Activated T-helper 2 cell treated with anti-CD3 and anti-CD28 coated beads, Interferon-gamma antibody, Interleukin-2, Interleukin-4, amounts not matched to agents 10 μg/mL and 5 μg/mL and 100 μg/mL, durations not matched to agents 14 hours and 24 hours and 36 hours (primary cell): ENCODE measurements around the gene KCMF1. TPM values are rescaled to one million over a fixed set of nuclear protein-coding genes. Genes with fewer than 3 reads are reported as not detected.

Experiments
- DNase-seq: peaks from one replicate; pipeline ENCODE4 v3.0.0; 2021; ENCODE audit warnings: low spot score
- H3K27ac Mint-ChIP-seq: one replicate; pipeline ENCODE4 v1.8.0; 2021; ENCODE audit warnings: mixed read lengths
- H3K27me3 Mint-ChIP-seq: one replicate; pipeline ENCODE4 v1.8.0; 2021; ENCODE audit warnings: low read depth, mixed read lengths
- H3K36me3 Mint-ChIP-seq: one replicate; pipeline ENCODE4 v1.8.0; 2021; ENCODE audit warnings: low read depth, mixed read lengths
- H3K4me1 Mint-ChIP-seq: one replicate; pipeline ENCODE4 v1.8.0; 2021; ENCODE audit warnings: low read depth, mixed read lengths
- H3K4me3 Mint-ChIP-seq: one replicate; pipeline ENCODE4 v1.8.0; 2021; ENCODE audit warnings: low read depth, mild to moderate bottlenecking, moderate library complexity, mixed read lengths
- H3K9me3 Mint-ChIP-seq: one replicate; pipeline ENCODE4 v1.8.0; 2021; ENCODE audit warnings: mixed read lengths
- intact Hi-C: fragments of 100-400 bp; cut with micrococcal nuclease; formaldehyde crosslinking; loops from one replicate; pipeline ENCODE4 v1.15.1; 2023
- total RNA-seq: library from RNA; stranded (reverse); gene quantifications from 2 replicates; pipeline ENCODE4 v1.2.3, GENCODE V29; 2022

The KCMF1 gene
- total RNA-seq, 1 donor from 2014 or later = 82.6 TPM

DNA sequence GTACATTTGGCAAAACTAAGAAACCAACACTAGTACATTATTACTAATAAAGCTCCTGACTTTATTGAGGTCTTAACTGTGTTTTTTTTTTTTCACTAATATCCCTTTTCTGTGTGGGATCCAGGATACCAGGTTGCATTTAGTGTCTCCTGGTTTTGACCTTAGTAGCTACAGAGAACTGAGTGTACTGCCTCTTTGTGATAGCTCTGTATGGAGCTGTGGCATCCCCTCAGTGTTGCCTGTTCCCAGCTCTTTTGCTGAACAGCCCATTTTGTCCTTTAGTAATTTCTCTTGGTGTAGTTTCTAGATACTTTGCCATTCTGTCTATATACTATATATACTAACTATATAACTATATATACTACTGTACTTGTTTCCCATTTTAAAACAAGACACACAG, 31.6 kb downstream of the KCMF1 start:
- no peak overlapping the region for H3K4me3 Mint-ChIP-seq
- peaks cover 38% of the 10 kb centered on the region for H3K4me1 Mint-ChIP-seq
- no peaks in the 10 kb centered on the region for H3K27me3 Mint-ChIP-seq
- no peak for DNase-seq
- peaks cover 32% of the 10 kb centered on the region for H3K36me3 Mint-ChIP-seq
- H3K27ac Mint-ChIP-seq = no peak overlapping the region
- H3K9me3 Mint-ChIP-seq = peaks cover 2% of the 10 kb centered on the region
- intact Hi-C loops = loop anchor here (2.0 kb wide), 1 partner anchor 32 kb away; the partner anchor contains the start of gene KCMF1

DNA sequence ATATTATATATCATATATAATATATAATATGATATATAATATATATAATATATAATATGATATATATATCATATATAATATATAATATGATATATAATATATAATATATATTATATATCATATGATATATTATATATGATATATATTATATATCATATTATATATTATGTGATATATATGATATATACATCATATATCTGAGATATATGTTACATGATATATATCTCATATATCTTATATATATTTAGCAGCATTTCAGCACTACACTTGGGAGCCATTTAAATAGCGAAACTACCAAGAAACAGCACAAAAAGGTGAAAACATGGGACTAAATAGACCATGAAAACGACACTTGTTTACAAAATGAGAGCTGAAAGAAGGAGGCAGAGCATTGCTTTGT, 37.3 kb downstream of the KCMF1 start:
- Mint-ChIP-seq H3K9me3 (peaks cover 2% of the 10 kb centered on the region), H3K4me3 (no peak overlapping the region), H3K27me3 (no peaks in the 10 kb centered on the region), H3K36me3 (peaks cover 60% of the 10 kb centered on the region), H3K4me1 (peaks cover 57% of the 10 kb centered on the region), H3K27ac (no peak overlapping the region)
- no peak for DNase-seq
- intact Hi-C loops = no loop called here

DNA sequence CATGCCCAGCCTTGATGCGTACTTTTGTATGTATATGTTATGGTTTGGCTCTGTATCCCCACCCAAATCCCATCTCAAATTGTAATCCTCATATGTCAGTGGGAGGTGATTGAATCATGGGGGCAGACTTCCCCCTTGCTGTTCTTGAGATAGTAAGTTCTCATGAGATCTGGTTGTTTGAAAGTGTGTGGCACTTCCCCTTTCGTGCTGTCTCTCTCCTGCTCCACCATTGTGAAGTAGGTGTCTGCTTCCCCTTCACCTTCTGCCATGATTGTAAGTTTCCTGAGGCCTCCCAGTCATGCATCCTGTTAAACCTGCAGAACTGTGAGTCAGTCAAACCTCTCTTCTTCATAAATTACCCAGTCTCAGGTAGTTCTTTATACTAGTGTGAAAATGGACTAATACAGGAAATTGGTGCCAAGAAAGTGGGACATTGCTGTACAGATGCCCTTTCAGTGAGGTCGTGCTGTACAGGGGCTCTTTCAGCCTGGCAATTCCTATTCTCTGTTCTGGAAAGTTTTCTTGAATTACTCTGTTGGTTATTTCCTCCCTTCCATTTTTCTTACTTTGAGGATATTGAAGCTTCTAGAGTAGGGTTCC, 38.2 kb downstream of the KCMF1 start:
- Mint-ChIP-seq H3K27ac (peak overlapping the region; percentile 38), H3K27me3 (no peaks in the 10 kb centered on the region), H3K36me3 (peaks cover 54% of the 10 kb centered on the region), H3K4me1 (peaks cover 51% of the 10 kb centered on the region), H3K4me3 (no peak overlapping the region), H3K9me3 (peaks cover under 1% of the 10 kb centered on the region)
- intact Hi-C loops = no loop called here
- no peak for DNase-seq

DNA sequence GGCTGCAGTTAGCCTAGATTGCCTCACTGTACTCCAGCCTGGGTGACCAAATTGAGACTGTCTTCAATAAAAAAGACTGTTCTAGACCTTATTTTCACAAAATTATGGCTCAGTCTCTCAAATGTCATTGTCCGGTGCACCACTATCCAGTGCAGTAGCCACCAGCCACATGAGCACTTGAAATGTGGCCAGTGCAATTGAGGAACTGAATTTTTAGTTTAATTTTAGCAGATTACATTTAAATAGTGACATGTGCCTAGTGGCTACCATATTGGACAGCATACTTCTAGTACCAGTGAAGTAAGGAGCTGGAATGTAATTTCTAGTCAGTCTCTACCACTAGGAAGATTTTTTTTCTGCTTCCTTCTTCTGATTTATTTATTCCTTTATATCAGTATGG, 39.4 kb downstream of the KCMF1 start:
- Mint-ChIP-seq H3K4me3 (no peak overlapping the region), H3K9me3 (no peaks in the 10 kb centered on the region), H3K27ac (no peak overlapping the region), H3K27me3 (no peaks in the 10 kb centered on the region), H3K36me3 (peaks cover 50% of the 10 kb centered on the region), H3K4me1 (peaks cover 57% of the 10 kb centered on the region)
- intact Hi-C loops = no loop called here
- DNase-seq = no peak

DNA sequence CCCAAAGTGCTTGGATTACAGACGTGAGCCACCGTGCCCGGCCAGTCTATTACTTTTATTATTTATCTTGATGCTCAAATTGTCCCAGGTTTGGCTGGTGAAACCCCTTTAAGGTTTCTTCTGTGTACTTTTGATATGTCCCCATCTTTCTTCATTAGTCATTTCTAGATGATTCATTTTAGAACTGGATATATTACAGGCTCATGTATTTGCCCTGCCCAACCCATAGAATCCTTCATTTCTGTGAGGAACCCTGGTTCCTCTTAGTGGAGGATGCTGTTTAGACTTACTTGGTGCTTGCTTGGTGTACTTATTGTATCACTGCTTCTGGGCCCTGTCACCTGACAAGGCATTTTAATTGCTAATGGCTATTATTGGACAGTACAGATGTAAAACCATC, 40.1 kb downstream of the KCMF1 start:
- intact Hi-C loops = no loop called here
- H3K4me1 Mint-ChIP-seq = peaks cover 58% of the 10 kb centered on the region
- DNase-seq = no peak
- no peaks in the 10 kb centered on the region for H3K27me3 Mint-ChIP-seq
- H3K36me3 Mint-ChIP-seq = peaks cover 46% of the 10 kb centered on the region
- no peaks in the 10 kb centered on the region for H3K9me3 Mint-ChIP-seq
- H3K4me3 Mint-ChIP-seq = no peak overlapping the region
- peak overlapping the region; percentile 24 for H3K27ac Mint-ChIP-seq

DNA sequence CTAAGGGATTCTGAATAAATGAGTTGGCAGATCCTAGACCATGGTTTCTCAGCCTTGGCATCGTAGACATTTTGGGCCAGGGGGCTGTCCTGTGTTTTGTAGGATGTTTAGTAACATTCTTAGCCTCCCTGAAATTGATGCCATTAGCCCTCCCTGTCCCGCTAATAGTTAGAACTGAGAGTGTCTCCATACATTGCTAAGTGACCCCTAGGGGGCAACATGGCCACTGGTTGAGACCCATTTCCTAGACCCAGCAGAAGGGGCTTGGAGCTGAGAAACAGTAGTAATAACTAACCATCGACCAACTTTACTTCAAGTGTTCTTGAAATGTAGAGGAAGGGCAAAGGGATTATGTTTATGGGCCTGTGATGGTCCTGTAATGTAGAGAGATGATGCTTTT, 40.8 kb downstream of the KCMF1 start:
- Mint-ChIP-seq H3K27ac (no peak overlapping the region), H3K9me3 (no peaks in the 10 kb centered on the region), H3K27me3 (no peaks in the 10 kb centered on the region), H3K4me1 (peaks cover 59% of the 10 kb centered on the region), H3K4me3 (no peak overlapping the region), H3K36me3 (peaks cover 44% of the 10 kb centered on the region)
- intact Hi-C loops = loop anchor here (2.0 kb wide), 1 partner anchor 43 kb away; no protein-coding TSS in a partner anchor
- DNase-seq = no peak

- intact Hi-C loops = loop anchor here (2.0 kb wide), 1 partner anchor 44 kb away; no protein-coding TSS in a partner anchor
These were observed 41.5 kb downstream of the KCMF1 start for GRCh38 chr2:85012431-85012830.

GRCh38 chr2:85012855-85013254, 41.9 kb downstream of the KCMF1 start:
- no peaks in the 10 kb centered on the region for H3K27me3 Mint-ChIP-seq
- intact Hi-C loops = loop anchor here (2.0 kb wide), 1 partner anchor 44 kb away; no protein-coding TSS in a partner anchor
- H3K27ac Mint-ChIP-seq = peak overlapping the region; percentile 60
- H3K36me3 Mint-ChIP-seq = peaks cover 36% of the 10 kb centered on the region
- no peaks in the 10 kb centered on the region for H3K9me3 Mint-ChIP-seq
- DNase-seq = no peak
- H3K4me3 Mint-ChIP-seq = no peak overlapping the region
- H3K4me1 Mint-ChIP-seq = peaks cover 60% of the 10 kb centered on the region

More at GRCh38 chr2:85012431-85012830, 41.5 kb downstream of the KCMF1 start:
- no peak for DNase-seq
- H3K27ac Mint-ChIP-seq = peak overlapping the region; percentile 13
- no peak overlapping the region for H3K4me3 Mint-ChIP-seq
- peaks cover 37% of the 10 kb centered on the region for H3K36me3 Mint-ChIP-seq
- H3K4me1 Mint-ChIP-seq = peaks cover 57% of the 10 kb centered on the region
- no peaks in the 10 kb centered on the region for H3K9me3 Mint-ChIP-seq
- H3K27me3 Mint-ChIP-seq = no peaks in the 10 kb centered on the region

DNA sequence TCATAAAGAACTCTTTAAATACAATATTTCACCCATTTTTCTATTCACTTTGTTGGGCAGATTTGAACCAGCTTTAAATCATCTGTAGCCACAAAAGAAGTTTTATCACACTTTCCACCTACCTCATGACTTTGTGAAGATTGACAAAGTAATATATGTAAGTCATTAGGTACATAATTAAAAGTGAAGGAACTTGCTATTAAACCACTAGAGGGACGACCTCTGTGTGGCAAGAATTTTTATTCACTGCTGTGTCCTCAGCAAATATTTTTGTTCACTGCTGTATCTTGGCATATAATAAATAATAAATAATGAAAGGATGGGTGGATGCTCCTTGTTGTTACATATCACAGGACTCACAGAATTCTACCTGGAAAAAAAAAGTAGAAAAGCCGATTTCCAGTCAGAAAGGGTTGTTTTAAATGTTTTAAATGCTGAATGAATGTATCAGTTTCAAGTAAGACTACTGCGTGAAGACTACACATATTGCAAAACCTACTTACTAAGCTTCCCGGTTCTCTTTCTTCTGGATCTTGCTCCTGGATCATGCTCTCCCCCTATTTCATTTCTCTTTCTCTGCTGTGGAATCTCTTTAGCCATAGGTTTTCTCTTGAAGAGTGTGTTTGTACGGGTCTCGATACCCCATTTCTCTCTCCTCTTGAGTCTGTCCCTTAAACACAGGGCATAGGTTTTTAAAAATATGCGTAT, 44.8 kb downstream of the KCMF1 start:
- Mint-ChIP-seq H3K27me3 (no peaks in the 10 kb centered on the region), H3K4me1 (peaks cover 52% of the 10 kb centered on the region), H3K4me3 (no peak overlapping the region), H3K36me3 (peaks cover 28% of the 10 kb centered on the region), H3K9me3 (no peaks in the 10 kb centered on the region), H3K27ac (peak overlapping the region; percentile 61)
- DNase-seq = no peak
- intact Hi-C loops = loop anchor here (1.0 kb wide), 1 partner anchor 90 kb away; no protein-coding TSS in a partner anchor

DNA sequence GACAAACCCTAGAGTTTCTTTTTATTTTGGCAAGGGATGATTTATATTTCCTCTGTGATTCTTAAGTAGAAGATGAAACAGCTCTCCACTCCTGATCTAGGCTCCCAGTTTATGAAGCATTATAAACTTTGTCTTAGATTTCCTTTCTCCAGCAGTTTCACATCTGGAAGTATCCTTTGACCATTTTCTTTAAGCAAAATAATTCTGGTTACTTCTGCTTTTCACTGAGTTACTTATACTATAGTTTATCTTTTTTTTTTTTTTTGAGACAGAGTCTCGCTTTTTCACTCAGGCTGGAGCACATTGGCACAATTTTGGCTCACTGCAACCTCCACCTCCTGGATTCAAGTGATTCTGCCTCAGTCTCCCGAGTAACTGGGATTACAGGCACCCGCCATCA, 45.5 kb downstream of the KCMF1 start:
- H3K4me1 Mint-ChIP-seq = peaks cover 47% of the 10 kb centered on the region
- H3K27ac Mint-ChIP-seq = no peak overlapping the region
- H3K4me3 Mint-ChIP-seq = no peak overlapping the region
- no peaks in the 10 kb centered on the region for H3K27me3 Mint-ChIP-seq
- H3K36me3 Mint-ChIP-seq = peaks cover 26% of the 10 kb centered on the region
- DNase-seq = no peak
- intact Hi-C loops = no loop called here
- H3K9me3 Mint-ChIP-seq = no peaks in the 10 kb centered on the region

DNA sequence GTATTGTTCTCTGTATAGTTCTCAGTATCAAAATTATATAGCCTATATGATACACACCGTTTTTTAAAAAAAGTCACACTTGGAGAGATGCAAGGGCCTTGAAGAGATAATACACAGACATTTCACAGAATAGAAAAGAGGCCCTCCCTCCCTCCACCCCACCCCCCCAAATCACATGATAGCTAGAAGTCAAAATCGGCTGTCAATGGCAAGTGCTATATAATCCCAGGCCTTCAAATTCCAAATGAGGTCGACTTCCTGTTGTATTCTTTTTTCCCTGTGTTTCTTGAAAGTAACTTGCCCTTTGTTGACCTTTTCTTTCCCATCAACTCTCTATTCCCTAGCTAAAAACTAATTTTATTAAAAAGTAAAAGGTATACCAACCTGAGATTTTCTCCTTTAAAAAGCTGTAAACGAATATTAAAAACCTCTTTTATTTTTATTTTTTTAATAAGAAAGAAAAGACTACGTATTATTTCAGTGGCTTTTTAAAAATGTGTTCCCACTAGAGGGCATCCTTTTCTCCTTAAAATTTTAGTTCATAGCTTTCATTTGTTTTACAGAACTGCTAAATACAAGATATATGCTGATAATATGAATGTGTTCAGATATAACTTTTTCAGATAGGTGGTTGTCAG, 46.6 kb downstream of the KCMF1 start:
- Mint-ChIP-seq H3K4me1 (peaks cover 38% of the 10 kb centered on the region), H3K36me3 (peaks cover 25% of the 10 kb centered on the region)
- intact Hi-C loops = no loop called here

DNA sequence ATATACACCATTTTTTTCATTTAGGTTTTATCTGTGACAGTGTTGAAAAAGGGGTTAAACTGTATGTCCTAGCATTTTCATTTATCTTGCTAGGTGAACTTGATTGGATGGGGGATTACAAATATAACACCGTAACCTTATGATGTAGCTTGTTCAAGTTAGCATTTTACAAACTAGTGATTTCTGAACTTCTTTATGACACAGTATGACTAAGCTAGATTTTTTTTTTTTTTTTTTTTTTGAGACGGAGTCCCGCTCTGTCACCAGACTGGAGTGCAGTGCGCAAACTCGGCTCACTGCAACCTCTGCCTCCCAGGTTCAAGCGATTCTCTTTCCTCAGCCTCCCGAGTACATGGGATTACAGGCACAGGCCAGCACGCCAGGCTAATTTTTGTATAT, 47.1 kb downstream of the KCMF1 start:
- Mint-ChIP-seq H3K4me3 (no peak overlapping the region), H3K27ac (peak overlapping the region; percentile 69), H3K4me1 (peaks cover 33% of the 10 kb centered on the region), H3K36me3 (peaks cover 24% of the 10 kb centered on the region), H3K27me3 (no peaks in the 10 kb centered on the region), H3K9me3 (no peaks in the 10 kb centered on the region)
- no peak for DNase-seq
- intact Hi-C loops = no loop called here

More for the DNA sequence above, 46.6 kb downstream of the KCMF1 start:
- Mint-ChIP-seq H3K9me3 (no peaks in the 10 kb centered on the region), H3K4me3 (no peak overlapping the region), H3K27me3 (no peaks in the 10 kb centered on the region), H3K27ac (peak overlapping the region; percentile 69)
- DNase-seq = no peak

DNA sequence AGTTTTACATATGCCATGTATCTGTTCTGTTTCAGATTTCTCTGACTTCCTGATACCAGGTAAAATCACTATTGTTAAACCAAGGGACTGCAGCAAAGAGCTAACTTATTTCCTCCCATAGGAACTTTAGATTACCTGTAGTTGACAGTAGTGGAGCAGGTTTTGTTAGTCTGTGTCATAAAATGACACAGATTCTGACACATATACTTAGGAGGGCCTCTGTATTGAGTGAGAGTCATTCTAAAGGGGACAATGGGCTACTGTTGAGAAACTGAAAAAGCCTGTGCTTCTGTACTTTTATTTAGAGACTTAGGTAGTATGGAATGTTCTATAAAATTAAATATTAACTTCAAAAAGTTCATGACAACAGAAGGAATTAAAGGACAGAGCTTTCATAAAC, 48.2 kb downstream of the KCMF1 start:
- Mint-ChIP-seq H3K9me3 (no peaks in the 10 kb centered on the region), H3K27me3 (no peaks in the 10 kb centered on the region), H3K4me3 (no peak overlapping the region), H3K27ac (no peak overlapping the region), H3K4me1 (peaks cover 35% of the 10 kb centered on the region), H3K36me3 (peaks cover 29% of the 10 kb centered on the region)
- no peak for DNase-seq
- intact Hi-C loops = no loop called here
